HG02970 (cell line): Measurements from ENCODE around the gene PPIF.

ENCODE experiments used
- ATAC-seq: cut with Tn5 transposase; IDR thresholded peaks from one replicate; pipeline ENCODE4 v1.9.1; 2021; ENCODE audit warnings: mild to moderate bottlenecking, moderate library complexity, moderate number of reproducible peaks; ENCODE audit not compliant: unreplicated experiment, low FRiP score

Gene PPIF

GRCh38 chr10:79347226-79347893 lies at the start of gene PPIF:
TSS of gene PPIF (plus strand) at chr10:79347469. CDS start at chr10:79347549, 80 bp downstream.
- peak; percentile 83 for ATAC-seq

- ATAC-seq: no peak
Measured at GRCh38 chr10:79298403-79299244, 48.6 kb upstream of the PPIF start.

GRCh38 chr10:79299397-79300241 lies 47.6 kb upstream of the PPIF start:
- no peak for ATAC-seq

- ATAC-seq: no peak
Measured at GRCh38 chr10:79300711-79301110, 46.6 kb upstream of the PPIF start.

- ATAC-seq: no peak
Measured at GRCh38 chr10:79301754-79302530, 45.3 kb upstream of the PPIF start.

GRCh38 chr10:79303631-79304478 lies 43.4 kb upstream of the PPIF start:
- no peak for ATAC-seq

GRCh38 chr10:79304479-79305087 lies 42.7 kb upstream of the PPIF start:
- ATAC-seq: no peak

- ATAC-seq: no peak
Measured at GRCh38 chr10:79305515-79305914, 41.8 kb upstream of the PPIF start.

- ATAC-seq: no peak
Measured at GRCh38 chr10:79305988-79306387, 41.3 kb upstream of the PPIF start.

GRCh38 chr10:79306644-79307220 lies 40.5 kb upstream of the PPIF start:
- no peak for ATAC-seq

GRCh38 chr10:79308016-79308415 lies 39.3 kb upstream of the PPIF start:
- no peak for ATAC-seq

- ATAC-seq: no peak
Measured at GRCh38 chr10:79308969-79309665, 38.2 kb upstream of the PPIF start.

- no peak for ATAC-seq
Measured at GRCh38 chr10:79310200-79310865, 36.9 kb upstream of the PPIF start.

- no peak for ATAC-seq
Measured at GRCh38 chr10:79310911-79311573, 36.2 kb upstream of the PPIF start.

GRCh38 chr10:79311581-79312407 lies 35.5 kb upstream of the PPIF start:
- no peak for ATAC-seq

GRCh38 chr10:79312601-79313187 lies 34.6 kb upstream of the PPIF start:
- no peak for ATAC-seq
